Measurements from ENCODE around the gene MKLN1. TPM values are rescaled to one million over a fixed set of nuclear protein-coding genes. Genes with fewer than 3 reads are reported as not detected.
A peak's percentile ranks its signal among the peaks of the same experiment; 100 is the strongest.

MKLN1 gene
- total RNA-seq, 8 experiments from 2014 or later: 19.7 to 65.6 (median 30.5) TPM

DNA sequence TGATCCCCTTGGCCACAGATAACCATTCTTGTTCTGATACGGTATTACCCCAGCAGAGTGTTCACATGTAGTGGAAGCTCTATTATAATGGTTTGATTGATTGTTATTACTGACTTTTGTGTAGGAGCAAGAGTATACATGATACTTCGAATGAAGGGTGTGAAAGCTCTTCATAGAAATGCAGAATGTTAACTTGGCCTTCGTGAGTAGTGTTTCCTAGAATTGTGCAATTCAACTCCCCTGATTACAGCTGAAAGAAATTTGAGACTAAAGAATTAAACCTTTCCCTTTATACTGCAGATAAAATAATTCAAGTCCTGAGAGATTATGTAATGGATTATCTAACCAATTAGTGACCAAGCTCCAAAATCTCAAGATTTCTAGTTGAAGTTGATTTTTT lies 38.2 kb downstream of the MKLN1 start:
- in situ Hi-C loops (cut with MboI; ENCODE audit: low pct_unique_long_range_greater_than_20kb in 2 of 9, low sequenced_read_pairs in 9 of 9, unreplicated experiment in 9 of 9): no loop called here
- H3K27ac ChIP-seq: no peak overlapping the region
- WGBS, 10 experiments: 0 to 80% (median 17%) methylated on average over 1 to 3 of the region's 3 CpGs; no CpG with 5 or more reads in 3 of the 10 experiments
- peaks cover 0 to 3% of the 10 kb centered on the region in 2 donors for H3K4me1 ChIP-seq (replicated peaks in 1 of 2)
- H3K4me3 ChIP-seq: no peak overlapping the region
- peak in 7 of 8 experiments; percentile 50 to 86 (median 75) for ATAC-seq (replicated peaks in 6 of 8)

- no peak overlapping the region for H3K27ac ChIP-seq
These were observed 41.7 kb downstream of the MKLN1 start for GRCh38 chr7:131369354-131369753.

GRCh38 chr7:131370523-131370968 lies 42.9 kb downstream of the MKLN1 start:
- Histone ChIP-seq H3K27ac (no peak overlapping the region), H3K4me1 (replicated peaks in 1 of 2) (peaks cover 0 to 2% of the 10 kb centered on the region in 2 donors), H3K4me3 (no peak overlapping the region)
- WGBS, 10 experiments: 55 to 100% (median 92%) methylated on average over 1 of the region's 1 CpG; no CpG with 5 or more reads in 2 of the 10 experiments
- in situ Hi-C loops (cut with MboI; ENCODE audit: low pct_unique_long_range_greater_than_20kb in 2 of 9, low sequenced_read_pairs in 9 of 9, unreplicated experiment in 9 of 9): no loop called here
- peak in 1 of 8 experiments; percentile 49 for ATAC-seq (replicated peaks in 6 of 8)

More at GRCh38 chr7:131369354-131369753, 41.7 kb downstream of the MKLN1 start:
- no peak for ATAC-seq (replicated peaks in 6 of 8)
- in situ Hi-C loops (cut with MboI; ENCODE audit: low pct_unique_long_range_greater_than_20kb in 2 of 9, low sequenced_read_pairs in 9 of 9, unreplicated experiment in 9 of 9): no loop called here
- Histone ChIP-seq H3K4me1 (replicated peaks in 1 of 2) (peaks cover 0 to 3% of the 10 kb centered on the region in 2 donors), H3K4me3 (no peak overlapping the region)

GRCh38 chr7:131371411-131371810 lies 43.7 kb downstream of the MKLN1 start:
- no peak overlapping the region for H3K4me3 ChIP-seq
- no peak for ATAC-seq (replicated peaks in 6 of 8)
- H3K27ac ChIP-seq: no peak overlapping the region
- 92 to 100% (median 100%) methylated on average over 1 to 2 of the region's 2 CpGs; no CpG with 5 or more reads in 1 of the 10 experiments for WGBS, 10 experiments
- H3K4me1 ChIP-seq (replicated peaks in 1 of 2): no peaks in the 10 kb centered on the region
- in situ Hi-C loops (cut with MboI; ENCODE audit: low pct_unique_long_range_greater_than_20kb in 2 of 9, low sequenced_read_pairs in 9 of 9, unreplicated experiment in 9 of 9): no loop called here

DNA sequence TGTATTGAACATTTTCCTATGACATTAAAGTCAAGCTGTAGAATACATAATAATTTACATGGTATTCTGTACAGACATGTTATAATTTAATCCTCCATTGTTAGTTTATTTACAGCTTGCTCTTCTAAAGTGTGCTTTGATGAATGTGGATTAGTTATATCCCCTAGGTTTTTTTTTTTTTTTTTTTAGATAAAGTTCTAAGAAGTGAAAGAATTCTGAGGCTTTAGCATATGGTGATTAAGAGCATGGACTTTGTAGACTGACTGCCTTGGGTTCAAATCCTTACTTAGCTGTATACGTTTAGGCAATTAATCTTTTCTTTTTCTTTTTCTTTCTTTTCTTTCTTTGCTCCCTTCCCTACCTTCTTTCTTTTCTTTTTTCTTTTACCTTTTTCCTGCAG lies 44.9 kb downstream of the MKLN1 start:
- H3K4me1 ChIP-seq (replicated peaks in 1 of 2): no peaks in the 10 kb centered on the region
- WGBS, 10 experiments: 49 to 89% (median 73%) methylated on average over 1 of the region's 1 CpG; no CpG with 5 or more reads in 2 of the 10 experiments
- in situ Hi-C loops (cut with MboI; ENCODE audit: low pct_unique_long_range_greater_than_20kb in 2 of 9, low sequenced_read_pairs in 9 of 9, unreplicated experiment in 9 of 9): no loop called here
- no peak overlapping the region for H3K4me3 ChIP-seq
- no peak overlapping the region for H3K27ac ChIP-seq
- no peak for ATAC-seq (replicated peaks in 6 of 8)

GRCh38 chr7:131374821-131375220 lies 47.1 kb downstream of the MKLN1 start:
- Histone ChIP-seq H3K27ac (no peak overlapping the region), H3K4me3 (no peak overlapping the region), H3K4me1 (replicated peaks in 1 of 2) (no peaks in the 10 kb centered on the region)
- in situ Hi-C loops (cut with MboI; ENCODE audit: low pct_unique_long_range_greater_than_20kb in 2 of 9, low sequenced_read_pairs in 9 of 9, unreplicated experiment in 9 of 9): no loop called here
- 60 to 100% (median 86%) methylated on average over 1 of the region's 1 CpG; no CpG with 5 or more reads in 6 of the 10 experiments for WGBS, 10 experiments
- ATAC-seq (replicated peaks in 6 of 8): no peak

GRCh38 chr7:131381069-131381838 lies 53.6 kb downstream of the MKLN1 start:
- in situ Hi-C loops (cut with MboI; ENCODE audit: low pct_unique_long_range_greater_than_20kb in 2 of 9, low sequenced_read_pairs in 9 of 9, unreplicated experiment in 9 of 9): no loop called here
- Histone ChIP-seq H3K4me3 (no peak overlapping the region), H3K27ac (no peak overlapping the region), H3K4me1 (replicated peaks in 1 of 2) (peaks cover 4 to 10% of the 10 kb centered on the region in 2 donors)
- 86 to 100% (median 100%) methylated on average over 1 of the region's 1 CpG; no CpG with 5 or more reads in 3 of the 10 experiments for WGBS, 10 experiments
- ATAC-seq (replicated peaks in 6 of 8): peak in 1 of 8 experiments; percentile 54

- Histone ChIP-seq H3K4me1 (replicated peaks in 1 of 2) (peaks cover 4 to 10% of the 10 kb centered on the region in 2 donors), H3K27ac (no peak overlapping the region), H3K4me3 (no peak overlapping the region)
- 0 to 100% (median 95%) methylated on average over 1 to 2 of the region's 2 CpGs for WGBS, 10 experiments
- in situ Hi-C loops (cut with MboI; ENCODE audit: low pct_unique_long_range_greater_than_20kb in 2 of 9, low sequenced_read_pairs in 9 of 9, unreplicated experiment in 9 of 9): no loop called here
- ATAC-seq (replicated peaks in 6 of 8): peak; percentile 45 to 79 (median 74)
These were observed 56.0 kb downstream of the MKLN1 start for GRCh38 chr7:131383417-131384285.

- H3K4me1 ChIP-seq (replicated peaks in 1 of 2): peaks cover 4 to 10% of the 10 kb centered on the region in 2 donors
- ATAC-seq (replicated peaks in 6 of 8): peak in 3 of 8 experiments; percentile 7 to 16 (median 12)
- H3K27ac ChIP-seq: no peak overlapping the region
- 60 to 100% (median 94%) methylated on average over 1 to 2 of the region's 2 CpGs; no CpG with 5 or more reads in 5 of the 10 experiments for WGBS, 10 experiments
- in situ Hi-C loops (cut with MboI; ENCODE audit: low pct_unique_long_range_greater_than_20kb in 2 of 9, low sequenced_read_pairs in 9 of 9, unreplicated experiment in 9 of 9): no loop called here
- no peak overlapping the region for H3K4me3 ChIP-seq
These were observed 56.6 kb downstream of the MKLN1 start for GRCh38 chr7:131384286-131384635.

DNA sequence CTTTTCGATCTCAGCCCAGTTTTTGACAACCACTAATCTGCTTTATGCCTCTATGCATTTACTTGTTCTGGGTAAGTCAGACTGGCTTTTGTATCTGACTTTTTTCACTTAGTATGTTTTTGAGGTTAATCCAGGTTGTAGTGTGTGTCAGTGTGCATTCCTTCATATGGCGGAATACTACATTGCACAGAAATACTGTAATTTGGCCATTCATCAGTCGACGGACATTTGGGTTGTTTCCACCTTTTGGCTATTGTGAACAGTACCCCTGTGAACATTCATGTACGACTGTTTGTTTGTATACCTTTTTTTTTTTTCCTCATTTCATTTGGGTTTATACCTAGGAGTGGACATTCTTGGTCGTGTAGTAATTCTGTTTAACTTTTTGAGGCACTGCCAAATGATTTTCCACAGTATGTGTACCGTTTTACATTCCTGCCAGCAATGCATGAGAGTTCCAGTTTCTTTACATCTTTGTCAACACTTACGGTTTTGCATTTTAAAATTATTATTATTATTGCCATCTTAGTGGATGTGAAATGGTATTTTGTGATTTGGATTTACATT lies 57.4 kb downstream of the MKLN1 start:
- no peak overlapping the region for H3K27ac ChIP-seq
- in situ Hi-C loops (cut with MboI; ENCODE audit: low pct_unique_long_range_greater_than_20kb in 2 of 9, low sequenced_read_pairs in 9 of 9, unreplicated experiment in 9 of 9): no loop called here
- H3K4me1 ChIP-seq (replicated peaks in 1 of 2): peaks cover 4 to 10% of the 10 kb centered on the region in 2 donors
- ATAC-seq (replicated peaks in 6 of 8): peak in 1 of 8 experiments; percentile 71
- WGBS, 10 experiments: 0 to 98% (median 85%) methylated on average over 2 to 8 of the region's 8 CpGs
- H3K4me3 ChIP-seq: no peak overlapping the region

DNA sequence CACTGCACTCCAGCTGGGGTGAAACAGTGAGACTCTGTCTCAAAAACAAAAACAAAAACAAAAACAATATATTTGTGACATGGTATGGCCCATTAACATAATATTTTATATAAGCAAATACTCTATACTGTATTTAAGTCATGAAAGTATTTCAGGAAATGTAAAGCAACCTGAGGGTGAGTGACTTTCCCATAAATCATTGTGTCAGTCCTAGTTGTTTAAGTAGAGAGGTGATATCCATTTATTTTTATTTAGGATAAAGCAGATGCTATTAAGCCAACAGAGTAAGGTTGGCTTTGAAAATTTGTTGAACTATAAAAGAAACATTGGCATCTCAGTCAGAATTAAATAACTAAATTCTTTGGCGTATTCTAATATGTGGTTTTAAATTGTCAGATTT lies 60.5 kb downstream of the MKLN1 start:
- no peak overlapping the region for H3K4me3 ChIP-seq
- H3K4me1 ChIP-seq (replicated peaks in 1 of 2): peaks cover 2 to 10% of the 10 kb centered on the region in 2 donors
- WGBS, 10 experiments: 88 to 100% (median 100%) methylated on average over 1 of the region's 1 CpG; no CpG with 5 or more reads in 2 of the 10 experiments
- no peak for ATAC-seq (replicated peaks in 6 of 8)
- in situ Hi-C loops (cut with MboI; ENCODE audit: low pct_unique_long_range_greater_than_20kb in 2 of 9, low sequenced_read_pairs in 9 of 9, unreplicated experiment in 9 of 9): no loop called here
- no peak overlapping the region for H3K27ac ChIP-seq

DNA sequence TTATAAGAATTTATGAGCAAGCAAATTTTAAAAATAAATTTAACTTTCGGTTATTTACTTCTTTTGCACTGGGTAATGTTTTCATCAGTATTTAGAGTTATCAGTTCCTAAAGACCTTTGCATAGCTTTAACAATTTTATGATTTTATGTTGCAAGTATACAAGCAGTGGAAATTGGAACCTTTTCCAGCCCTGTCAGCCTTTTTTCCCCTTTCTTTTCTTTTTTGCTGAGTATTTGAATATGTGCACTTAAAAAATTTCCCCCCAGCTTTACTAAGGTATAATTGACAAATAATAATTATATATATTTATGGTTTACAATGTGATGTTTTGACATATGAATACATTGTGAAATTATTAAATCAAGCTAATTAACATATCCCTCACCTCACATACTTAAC lies 62.6 kb downstream of the MKLN1 start:
- ATAC-seq (replicated peaks in 6 of 8): no peak
- in situ Hi-C loops (cut with MboI; ENCODE audit: low pct_unique_long_range_greater_than_20kb in 2 of 9, low sequenced_read_pairs in 9 of 9, unreplicated experiment in 9 of 9): no loop called here
- H3K4me3 ChIP-seq: no peak overlapping the region
- no peak overlapping the region for H3K27ac ChIP-seq
- no peaks in the 10 kb centered on the region for H3K4me1 ChIP-seq (replicated peaks in 1 of 2)
- 91 to 100% (median 100%) methylated on average over 1 of the region's 1 CpG; no CpG with 5 or more reads in 1 of the 10 experiments for WGBS, 10 experiments

GRCh38 chr7:131391145-131391544 lies 63.5 kb downstream of the MKLN1 start:
- 67 to 100% (median 88%) methylated on average over 1 to 2 of the region's 2 CpGs for WGBS, 10 experiments
- in situ Hi-C loops (cut with MboI; ENCODE audit: low pct_unique_long_range_greater_than_20kb in 2 of 9, low sequenced_read_pairs in 9 of 9, unreplicated experiment in 9 of 9): no loop called here
- Histone ChIP-seq H3K4me3 (no peak overlapping the region), H3K27ac (no peak overlapping the region), H3K4me1 (replicated peaks in 1 of 2) (no peaks in the 10 kb centered on the region)
- ATAC-seq (replicated peaks in 6 of 8): no peak
